ENCODE data around the gene PCK1.

The PCK1 gene

GRCh38 chr20:57559658-57560553 lies 1.0 kb upstream of the PCK1 start:
- Mint-ChIP-seq H3K4me1 (ENCODE audit: low read depth) (no peaks in the 10 kb centered on the region), H3K27me3 (peaks cover 17% of the 10 kb centered on the region), H3K4me3 (no peak overlapping the region), H3K36me3 (ENCODE audit: low read depth) (no peaks in the 10 kb centered on the region), H3K27ac (no peak overlapping the region), H3K9me3 (no peaks in the 10 kb centered on the region)
- intact Hi-C loops (cut with micrococcal nuclease) = no loop called here

DNA sequence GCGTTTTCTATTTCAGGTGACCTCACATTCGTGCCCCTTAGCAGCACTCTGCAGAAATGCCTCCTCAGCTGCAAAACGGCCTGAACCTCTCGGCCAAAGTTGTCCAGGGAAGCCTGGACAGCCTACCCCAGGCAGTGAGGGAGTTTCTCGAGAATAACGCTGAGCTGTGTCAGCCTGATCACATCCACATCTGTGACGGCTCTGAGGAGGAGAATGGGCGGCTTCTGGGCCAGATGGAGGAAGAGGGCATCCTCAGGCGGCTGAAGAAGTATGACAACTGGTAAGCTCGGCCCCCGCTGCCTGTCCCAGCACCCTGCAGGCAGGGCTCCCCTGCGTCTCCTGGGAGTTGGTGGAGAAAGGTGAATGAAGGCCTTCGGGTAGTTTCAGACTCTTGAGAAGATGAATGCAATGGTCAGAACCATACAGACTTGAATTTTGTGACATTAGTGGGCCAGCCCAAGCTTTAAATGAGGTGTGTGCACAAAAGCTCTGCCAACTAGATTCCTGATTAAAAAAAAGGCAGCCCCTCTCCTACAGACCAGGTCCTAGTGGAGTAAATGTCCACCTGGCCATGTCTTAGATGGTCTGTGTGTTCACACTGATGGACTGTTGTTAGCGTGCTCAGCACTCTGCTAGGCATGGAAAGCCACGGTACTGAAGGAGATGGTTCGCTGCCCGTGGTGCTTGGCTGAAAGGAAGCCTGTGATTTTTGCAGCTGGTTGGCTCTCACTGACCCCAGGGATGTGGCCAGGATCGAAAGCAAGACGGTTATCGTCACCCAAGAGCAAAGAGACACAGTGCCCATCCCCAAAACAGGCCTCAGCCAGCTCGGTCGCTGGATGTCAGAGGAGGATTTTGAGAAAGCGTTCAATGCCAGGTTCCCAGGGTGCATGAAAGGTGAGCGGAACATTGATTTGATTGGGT lies 708 bp downstream of the PCK1 start:
- H3K9me3 Mint-ChIP-seq = no peaks in the 10 kb centered on the region
- intact Hi-C loops (cut with micrococcal nuclease) = no loop called here
- H3K27me3 Mint-ChIP-seq = peaks cover 13% of the 10 kb centered on the region
- no peaks in the 10 kb centered on the region for H3K36me3 Mint-ChIP-seq (ENCODE audit: low read depth)
- no peak overlapping the region for H3K27ac Mint-ChIP-seq
- H3K4me3 Mint-ChIP-seq = no peak overlapping the region
- no peaks in the 10 kb centered on the region for H3K4me1 Mint-ChIP-seq (ENCODE audit: low read depth)

DNA sequence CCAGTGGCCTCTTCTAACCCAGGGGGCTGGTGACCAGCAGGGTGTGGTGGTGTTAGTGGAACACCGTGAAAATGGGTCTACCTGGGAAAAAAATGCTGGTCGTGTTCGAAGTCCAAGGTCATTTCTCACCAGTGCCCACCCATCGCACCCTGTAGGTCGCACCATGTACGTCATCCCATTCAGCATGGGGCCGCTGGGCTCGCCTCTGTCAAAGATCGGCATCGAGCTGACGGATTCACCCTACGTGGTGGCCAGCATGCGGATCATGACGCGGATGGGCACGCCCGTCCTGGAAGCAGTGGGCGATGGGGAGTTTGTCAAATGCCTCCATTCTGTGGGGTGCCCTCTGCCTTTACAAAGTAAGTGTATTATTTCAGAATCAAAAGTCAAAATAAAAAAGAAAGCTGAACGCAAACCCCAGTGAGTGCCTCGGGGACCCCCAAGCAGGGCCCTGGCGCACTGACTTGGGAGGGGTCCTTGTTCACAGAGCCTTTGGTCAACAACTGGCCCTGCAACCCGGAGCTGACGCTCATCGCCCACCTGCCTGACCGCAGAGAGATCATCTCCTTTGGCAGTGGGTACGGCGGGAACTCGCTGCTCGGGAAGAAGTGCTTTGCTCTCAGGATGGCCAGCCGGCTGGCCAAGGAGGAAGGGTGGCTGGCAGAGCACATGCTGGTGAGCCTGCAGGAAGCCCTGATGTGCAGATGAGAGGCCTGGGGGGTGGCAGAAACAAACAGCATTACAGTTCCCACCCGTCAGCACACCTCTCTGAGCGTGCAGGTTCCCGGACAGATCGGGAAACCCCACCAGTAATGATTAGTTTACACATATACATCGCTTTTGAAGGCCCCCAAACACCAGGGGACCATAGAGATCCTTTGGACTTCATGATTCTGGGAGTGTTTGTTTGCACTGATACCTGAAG lies 1.9 kb downstream of the PCK1 start:
- Mint-ChIP-seq H3K27me3 (peaks cover 9% of the 10 kb centered on the region), H3K27ac (no peak overlapping the region), H3K9me3 (no peaks in the 10 kb centered on the region), H3K4me3 (no peak overlapping the region), H3K4me1 (ENCODE audit: low read depth) (no peaks in the 10 kb centered on the region), H3K36me3 (ENCODE audit: low read depth) (no peaks in the 10 kb centered on the region)
- intact Hi-C loops (cut with micrococcal nuclease) = no loop called here

GRCh38 chr20:57563522-57563921 lies 2.6 kb downstream of the PCK1 start:
- no peak overlapping the region for H3K27ac Mint-ChIP-seq
- H3K9me3 Mint-ChIP-seq = no peaks in the 10 kb centered on the region
- no peaks in the 10 kb centered on the region for H3K4me1 Mint-ChIP-seq (ENCODE audit: low read depth)
- H3K4me3 Mint-ChIP-seq = no peak overlapping the region
- intact Hi-C loops (cut with micrococcal nuclease) = no loop called here
- H3K27me3 Mint-ChIP-seq = peaks cover 13% of the 10 kb centered on the region
- H3K36me3 Mint-ChIP-seq (ENCODE audit: low read depth) = no peaks in the 10 kb centered on the region

DNA sequence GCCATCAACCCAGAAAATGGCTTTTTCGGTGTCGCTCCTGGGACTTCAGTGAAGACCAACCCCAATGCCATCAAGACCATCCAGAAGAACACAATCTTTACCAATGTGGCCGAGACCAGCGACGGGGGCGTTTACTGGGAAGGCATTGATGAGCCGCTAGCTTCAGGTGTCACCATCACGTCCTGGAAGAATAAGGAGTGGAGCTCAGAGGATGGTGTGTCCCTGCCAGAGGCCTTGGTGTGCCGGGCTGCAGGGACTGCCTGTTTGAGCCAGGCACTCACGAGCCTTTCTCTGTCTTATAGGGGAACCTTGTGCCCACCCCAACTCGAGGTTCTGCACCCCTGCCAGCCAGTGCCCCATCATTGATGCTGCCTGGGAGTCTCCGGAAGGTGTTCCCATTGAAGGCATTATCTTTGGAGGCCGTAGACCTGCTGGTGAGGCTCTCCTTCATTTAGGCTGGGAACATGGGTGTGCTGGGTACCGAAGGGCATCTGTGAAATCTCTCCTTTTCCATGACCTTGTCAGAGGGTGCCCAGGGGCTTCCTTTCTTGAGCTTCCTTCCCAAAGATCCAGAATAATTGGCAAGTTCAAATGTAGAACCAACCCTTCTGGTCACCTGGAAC lies 3.4 kb downstream of the PCK1 start:
- H3K36me3 Mint-ChIP-seq (ENCODE audit: low read depth) = no peaks in the 10 kb centered on the region
- no peak overlapping the region for H3K27ac Mint-ChIP-seq

GRCh38 chr20:57564951-57565642 lies 4.2 kb downstream of the PCK1 start:
- no peak overlapping the region for H3K4me3 Mint-ChIP-seq
- H3K27ac Mint-ChIP-seq = no peak overlapping the region
- intact Hi-C loops (cut with micrococcal nuclease) = no loop called here
- peaks cover 21% of the 10 kb centered on the region for H3K27me3 Mint-ChIP-seq
- H3K4me1 Mint-ChIP-seq (ENCODE audit: low read depth) = no peaks in the 10 kb centered on the region
- no peaks in the 10 kb centered on the region for H3K9me3 Mint-ChIP-seq
- H3K36me3 Mint-ChIP-seq (ENCODE audit: low read depth) = no peaks in the 10 kb centered on the region

More for the DNA sequence above, 3.4 kb downstream of the PCK1 start:
- intact Hi-C loops (cut with micrococcal nuclease) = no loop called here
- H3K4me3 Mint-ChIP-seq = no peak overlapping the region
- H3K9me3 Mint-ChIP-seq = no peaks in the 10 kb centered on the region
- peaks cover 18% of the 10 kb centered on the region for H3K27me3 Mint-ChIP-seq
- H3K4me1 Mint-ChIP-seq (ENCODE audit: low read depth) = no peaks in the 10 kb centered on the region

GRCh38 chr20:57566399-57566798 lies 5.5 kb downstream of the PCK1 start:
- H3K27ac Mint-ChIP-seq = no peak overlapping the region
- no peak overlapping the region for H3K4me3 Mint-ChIP-seq
- no peaks in the 10 kb centered on the region for H3K4me1 Mint-ChIP-seq (ENCODE audit: low read depth)
- H3K9me3 Mint-ChIP-seq = no peaks in the 10 kb centered on the region
- H3K27me3 Mint-ChIP-seq = peaks cover 24% of the 10 kb centered on the region
- intact Hi-C loops (cut with micrococcal nuclease) = no loop called here
- no peaks in the 10 kb centered on the region for H3K36me3 Mint-ChIP-seq (ENCODE audit: low read depth)

- H3K4me3 Mint-ChIP-seq = no peak overlapping the region
- H3K36me3 Mint-ChIP-seq (ENCODE audit: low read depth) = no peaks in the 10 kb centered on the region
- H3K9me3 Mint-ChIP-seq = no peaks in the 10 kb centered on the region
- intact Hi-C loops (cut with micrococcal nuclease) = no loop called here
- no peaks in the 10 kb centered on the region for H3K4me1 Mint-ChIP-seq (ENCODE audit: low read depth)
- H3K27me3 Mint-ChIP-seq = peaks cover 26% of the 10 kb centered on the region
- H3K27ac Mint-ChIP-seq = no peak overlapping the region
Measured at GRCh38 chr20:57566803-57567459, 6.0 kb downstream of the PCK1 start.

GRCh38 chr20:57567471-57568079 lies 6.7 kb downstream of the PCK1 start:
- Mint-ChIP-seq H3K27ac (no peak overlapping the region), H3K36me3 (ENCODE audit: low read depth) (no peaks in the 10 kb centered on the region), H3K4me1 (ENCODE audit: low read depth) (no peaks in the 10 kb centered on the region), H3K4me3 (no peak overlapping the region), H3K27me3 (peaks cover 30% of the 10 kb centered on the region), H3K9me3 (no peaks in the 10 kb centered on the region)
- intact Hi-C loops (cut with micrococcal nuclease) = no loop called here

GRCh38 chr20:57568088-57568896 lies 7.4 kb downstream of the PCK1 start:
- Mint-ChIP-seq H3K4me1 (ENCODE audit: low read depth) (no peaks in the 10 kb centered on the region), H3K4me3 (no peak overlapping the region), H3K36me3 (ENCODE audit: low read depth) (no peaks in the 10 kb centered on the region), H3K27me3 (peaks cover 35% of the 10 kb centered on the region), H3K9me3 (no peaks in the 10 kb centered on the region), H3K27ac (no peak overlapping the region)
- intact Hi-C loops (cut with micrococcal nuclease) = no loop called here

DNA sequence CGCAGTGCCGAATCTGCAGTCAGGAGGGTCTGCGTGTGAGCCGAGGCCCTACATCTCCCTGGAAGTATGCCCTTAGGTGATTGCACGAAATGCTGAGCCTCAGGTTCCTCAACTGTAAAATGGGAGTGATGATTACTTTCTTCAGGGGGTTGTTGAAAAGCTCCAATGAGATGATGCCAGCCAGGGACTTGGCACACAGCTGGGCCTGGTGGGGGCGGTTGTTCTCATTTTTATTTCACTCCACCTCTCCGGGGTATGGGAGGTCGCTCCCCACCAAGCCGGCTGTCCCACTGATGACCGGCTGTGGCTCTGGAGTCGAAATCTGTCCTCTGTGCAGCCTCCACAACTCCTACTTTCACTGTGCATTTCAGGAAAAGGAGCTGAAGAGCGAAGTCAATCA lies 8.1 kb downstream of the PCK1 start:
- Mint-ChIP-seq H3K4me3 (no peak overlapping the region), H3K9me3 (no peaks in the 10 kb centered on the region), H3K27me3 (peaks cover 41% of the 10 kb centered on the region), H3K27ac (no peak overlapping the region), H3K36me3 (ENCODE audit: low read depth) (no peaks in the 10 kb centered on the region), H3K4me1 (ENCODE audit: low read depth) (no peaks in the 10 kb centered on the region)
- intact Hi-C loops (cut with micrococcal nuclease) = no loop called here

Measured in dendritic cell treated with granulocyte-macrophage colony-stimulating factor and Interleukin-4, amounts not matched to agents 40 ng/mL and 50 ng/mL, for 4 days (primary cell).